DMS79 (cell line): ENCODE data around the gene IL1A.

Experiments used
- DNase-seq: peaks from one replicate; lab custom pipeline; 2025; lab: John Stamatoyannopoulos, UW

The IL1A gene

DNA sequence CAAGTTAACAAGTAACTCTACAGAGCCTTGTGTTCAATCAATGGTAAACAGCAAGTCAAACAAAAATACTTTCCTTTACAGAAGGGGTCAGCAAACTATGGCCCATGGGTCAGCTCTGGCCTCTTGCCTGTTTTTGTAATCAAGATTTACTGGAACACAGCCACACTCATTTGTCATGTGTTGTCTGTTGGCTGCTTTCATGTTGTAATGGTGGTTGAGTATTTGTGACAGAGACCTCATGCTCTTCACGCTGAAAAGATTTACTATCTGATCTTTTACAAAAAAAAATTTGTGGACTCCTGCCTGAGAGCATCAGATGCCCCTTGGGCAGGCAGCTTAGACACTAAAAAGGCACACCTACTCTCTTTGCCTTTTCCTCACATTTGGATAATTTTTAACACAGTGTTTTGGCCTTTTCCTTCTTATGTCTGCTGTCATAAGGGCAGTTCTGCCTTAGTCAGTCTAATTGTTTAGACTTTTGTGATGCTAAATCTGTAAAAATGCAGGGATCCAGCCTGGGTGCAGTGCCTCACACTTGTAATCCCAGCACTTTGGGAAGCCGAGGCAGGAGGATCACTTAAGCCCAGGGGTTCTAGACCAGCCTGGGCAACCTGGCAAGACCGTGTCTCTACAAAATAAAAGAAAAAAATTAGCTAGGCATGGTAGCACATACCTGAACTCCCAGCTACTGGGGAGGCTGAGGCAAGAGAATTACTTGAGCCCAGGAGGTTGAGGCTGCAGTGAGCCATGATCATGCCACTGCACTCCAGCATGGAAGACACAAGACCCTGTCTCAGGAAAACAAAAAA is 34.0 kb upstream of the IL1A start:
- DNase-seq: no peak

DNA sequence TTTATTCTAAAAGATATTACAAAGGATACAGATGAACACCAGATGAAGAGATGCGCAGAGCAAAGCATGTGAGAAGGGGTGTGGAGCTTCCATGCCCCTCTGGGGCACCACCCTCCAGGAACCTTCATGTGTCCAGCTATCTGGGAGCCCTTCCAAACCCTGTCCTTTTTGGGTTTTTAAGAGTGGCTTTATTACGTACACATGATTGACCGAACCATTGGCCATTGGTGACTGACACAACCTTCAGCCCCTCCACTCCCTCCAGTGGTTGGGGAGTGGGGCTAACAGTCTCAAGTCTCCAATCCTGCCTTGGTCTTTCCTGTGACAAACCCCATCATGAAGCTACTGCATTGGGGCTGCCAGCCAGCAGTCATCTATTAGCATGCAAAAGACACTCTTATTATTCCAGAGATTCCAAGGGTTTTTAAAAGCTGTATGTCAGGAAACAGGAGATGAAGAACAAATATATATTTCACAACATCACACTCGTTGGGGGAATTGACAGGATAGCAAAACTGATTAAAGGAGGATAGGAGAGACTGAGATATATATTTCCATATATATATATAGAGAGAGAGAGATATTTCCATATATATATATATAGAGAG is 32.9 kb upstream of the IL1A start:
- no peak for DNase-seq

DNA sequence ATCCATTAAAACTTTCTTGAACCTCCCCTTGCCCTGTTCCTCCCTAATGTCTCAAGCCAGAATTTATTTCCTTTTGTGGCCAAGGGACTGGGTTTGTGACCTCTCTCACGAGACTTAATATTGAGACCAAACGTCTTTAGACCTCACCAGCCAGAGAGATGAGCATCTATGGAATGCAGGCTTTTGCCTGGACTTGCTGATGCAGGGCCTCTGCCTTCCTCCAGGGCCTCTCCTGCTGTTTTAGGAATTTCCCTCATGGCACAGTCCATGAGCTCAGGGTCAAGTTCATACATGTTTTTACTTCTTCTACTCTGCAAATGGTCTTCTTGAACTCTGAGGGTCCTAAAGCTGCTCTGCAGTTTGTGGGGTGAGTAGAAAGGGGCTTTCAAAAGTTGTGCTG is 30.0 kb upstream of the IL1A start:
- DNase-seq: no peak

DNA sequence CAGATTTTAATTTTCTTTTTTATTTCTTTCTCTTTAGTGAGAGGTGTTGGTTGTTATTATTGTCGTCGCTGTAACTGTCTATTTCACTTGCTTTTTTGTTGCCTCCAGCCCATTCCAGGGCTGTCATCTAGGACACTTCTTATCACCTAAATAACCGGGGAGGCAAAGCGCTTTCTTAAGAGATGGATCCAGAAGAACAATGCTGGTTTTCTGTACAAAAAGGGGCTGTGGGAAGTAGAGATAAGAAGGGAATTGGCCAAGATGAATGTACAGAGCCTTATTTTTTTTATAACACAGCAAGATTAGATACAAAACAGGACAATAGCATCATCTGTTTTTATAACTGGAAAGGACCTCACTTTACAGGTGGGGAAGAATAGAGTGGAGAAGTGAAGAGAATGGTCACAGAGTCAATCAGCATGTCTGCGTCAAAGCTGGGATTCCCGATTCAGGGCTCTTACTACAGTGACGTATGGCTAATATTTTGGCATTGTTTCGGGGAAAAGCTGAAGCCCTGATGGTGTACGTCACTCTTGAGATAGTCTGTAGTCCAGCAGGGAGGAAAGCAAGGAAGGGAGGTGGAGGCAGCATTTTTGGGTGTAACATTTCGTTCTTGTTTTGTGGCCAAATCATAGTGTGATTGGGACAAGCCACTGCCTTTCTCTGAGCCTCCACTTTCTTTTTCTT is 29.1 kb upstream of the IL1A start:
- no peak for DNase-seq

DNA sequence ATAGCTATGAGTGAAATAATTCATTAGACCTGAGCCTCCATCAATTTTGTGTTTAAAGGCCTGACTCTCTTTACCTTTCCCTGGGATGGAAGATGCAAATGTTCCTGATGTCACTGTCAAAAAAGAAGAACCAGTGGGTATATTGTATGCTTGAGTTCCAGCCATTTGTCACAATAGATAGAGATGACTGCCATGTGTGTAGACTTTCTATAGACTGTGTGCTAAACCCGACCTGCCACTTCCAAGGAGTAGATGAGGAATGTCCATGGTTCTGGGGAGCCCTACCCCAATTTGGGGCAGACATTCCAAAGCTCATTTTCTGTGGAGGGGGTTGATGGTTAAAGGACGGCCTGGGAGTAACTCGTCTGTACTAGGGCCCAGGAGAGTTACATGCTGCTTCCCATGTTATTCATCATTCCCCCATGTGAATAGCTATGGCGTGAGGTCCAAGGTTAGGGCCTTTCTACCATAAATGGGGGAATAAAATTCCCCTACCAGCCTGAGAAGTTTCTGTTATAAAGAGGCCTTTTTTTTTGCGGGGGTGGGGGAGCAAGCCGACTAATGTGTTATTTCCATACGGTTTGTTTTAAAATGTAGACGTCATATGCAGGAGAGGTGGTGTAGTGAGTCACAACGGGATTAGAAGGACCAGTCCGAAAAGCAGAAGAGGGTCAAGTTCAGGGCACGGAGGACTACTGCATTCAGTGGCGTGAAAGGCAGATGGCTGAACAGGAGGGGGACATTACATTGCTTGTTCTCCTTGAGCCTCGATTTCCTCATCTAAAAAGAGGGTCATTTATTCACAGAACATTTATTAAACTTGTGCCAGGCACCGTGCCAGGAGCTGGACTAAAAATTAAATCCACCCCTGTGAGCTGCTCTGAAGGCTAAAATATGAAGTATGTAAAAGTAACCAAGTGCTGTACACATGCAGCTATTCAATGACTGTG is 28.3 kb upstream of the IL1A start:
- DNase-seq: no peak

DNA sequence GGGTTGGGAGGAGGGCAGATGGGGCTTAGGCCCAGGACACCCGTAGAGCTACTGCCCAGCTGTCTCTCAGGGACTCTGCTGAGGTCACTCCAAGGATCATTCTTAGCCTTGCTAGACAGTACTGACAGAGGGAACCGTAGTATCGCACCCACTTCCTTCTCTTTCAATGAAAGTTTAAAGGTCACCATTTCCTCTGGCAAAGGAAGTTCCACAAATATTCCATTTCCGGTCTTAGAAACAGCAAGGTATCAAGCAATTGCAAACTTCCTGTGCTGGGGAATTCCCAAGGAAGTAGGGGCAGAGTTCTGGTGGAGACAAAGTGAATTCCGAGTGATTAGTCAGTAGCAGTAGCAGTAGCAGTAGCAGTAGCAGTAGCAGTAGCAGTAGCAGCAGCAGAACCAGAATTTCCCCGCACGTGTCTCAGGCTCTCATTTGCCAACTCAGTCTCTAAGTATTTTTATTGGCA is 27.6 kb upstream of the IL1A start:
- DNase-seq: no peak

DNA sequence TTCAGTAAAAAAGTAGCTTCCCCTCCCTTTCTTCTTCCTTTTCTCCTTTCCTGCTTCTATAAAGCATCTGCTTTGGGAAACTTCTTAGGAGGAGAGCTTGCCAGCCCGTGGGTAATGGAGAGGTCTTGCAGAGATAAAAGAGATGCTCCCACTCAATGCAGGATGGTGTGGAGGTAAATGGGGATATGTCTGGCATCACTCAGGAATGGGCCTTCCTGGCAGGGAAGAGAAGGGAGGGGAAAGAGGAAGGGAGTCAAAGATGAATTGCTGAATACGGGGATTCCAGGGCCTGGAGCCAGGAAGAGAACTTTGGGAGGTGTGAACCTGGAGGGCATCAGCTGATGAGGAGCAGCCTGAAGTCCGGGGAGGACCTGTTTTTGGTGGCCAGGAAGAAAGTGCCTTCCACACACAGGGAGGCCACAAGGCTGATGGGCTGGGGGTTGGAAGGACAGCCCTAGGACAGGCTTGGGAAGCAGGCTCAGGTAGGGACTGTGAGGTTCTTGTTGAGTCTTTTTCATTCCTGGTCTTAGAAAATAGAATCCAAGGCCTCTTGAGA is 27.1 kb upstream of the IL1A start:
- DNase-seq: no peak

DNA sequence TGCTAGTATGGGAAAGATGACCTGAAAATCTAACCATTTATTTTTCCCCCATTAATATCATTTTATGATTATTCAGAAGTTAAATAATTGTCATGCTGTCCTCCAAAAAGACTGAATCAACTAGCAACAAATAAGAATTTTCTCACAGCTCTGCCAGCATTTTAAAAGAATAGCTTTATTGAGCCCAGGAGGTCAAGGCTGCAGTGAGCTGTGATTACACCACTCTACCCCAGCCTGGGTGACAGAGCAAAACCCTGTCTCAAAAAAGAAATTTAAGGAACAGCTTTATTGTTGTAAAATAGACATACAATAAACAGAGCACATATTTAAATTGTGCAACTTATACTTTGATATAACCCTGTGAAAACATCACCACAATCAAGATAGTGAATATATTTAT is 24.8 kb upstream of the IL1A start:
- DNase-seq: no peak

DNA sequence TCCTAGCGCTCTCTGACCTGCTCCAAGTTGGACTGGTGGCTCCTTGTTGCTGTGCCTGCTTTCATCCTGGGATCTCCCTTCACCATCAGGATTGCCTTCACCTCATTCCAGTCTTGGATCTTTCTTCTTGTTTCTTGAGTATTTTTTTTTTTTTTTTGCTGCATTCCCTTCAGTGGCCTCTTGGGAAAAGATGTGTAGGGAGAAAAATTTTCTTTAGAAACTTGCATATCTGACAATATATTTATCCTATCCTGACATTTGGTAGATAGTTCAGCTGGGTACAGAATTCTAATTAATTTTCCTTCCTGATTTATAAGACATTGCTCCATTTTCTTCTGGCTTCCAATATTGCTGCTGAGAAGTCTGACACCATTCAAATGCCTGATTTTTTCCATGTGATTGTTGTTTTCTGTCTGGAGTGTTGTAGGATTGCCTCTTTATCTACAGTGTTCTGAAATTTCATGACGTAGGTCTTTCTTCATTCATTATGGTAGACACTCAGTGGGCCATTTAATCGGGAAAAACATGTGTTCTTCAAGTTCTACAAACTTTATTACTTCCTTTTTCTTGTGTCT is 23.0 kb upstream of the IL1A start:
- no peak for DNase-seq

DNA sequence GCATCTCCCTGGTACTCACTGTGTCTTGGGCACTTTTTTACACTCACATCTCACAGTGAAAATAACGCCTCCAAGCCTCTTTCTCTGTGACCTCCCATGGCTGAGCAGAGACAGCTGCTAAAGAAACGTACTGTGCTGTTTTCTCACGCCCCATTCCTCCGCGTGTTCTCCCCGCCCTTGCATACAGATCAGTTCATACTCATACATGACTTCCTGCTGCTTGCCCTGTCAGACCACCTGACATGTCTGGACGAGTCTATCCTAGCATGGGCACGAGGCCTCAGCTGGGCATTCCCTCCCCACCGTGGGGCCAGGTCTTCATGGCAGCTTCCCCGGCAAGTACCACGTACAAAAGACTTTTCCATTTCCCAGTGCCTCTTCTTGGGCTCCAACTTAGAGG is 21.2 kb upstream of the IL1A start:
- DNase-seq: no peak

DNA sequence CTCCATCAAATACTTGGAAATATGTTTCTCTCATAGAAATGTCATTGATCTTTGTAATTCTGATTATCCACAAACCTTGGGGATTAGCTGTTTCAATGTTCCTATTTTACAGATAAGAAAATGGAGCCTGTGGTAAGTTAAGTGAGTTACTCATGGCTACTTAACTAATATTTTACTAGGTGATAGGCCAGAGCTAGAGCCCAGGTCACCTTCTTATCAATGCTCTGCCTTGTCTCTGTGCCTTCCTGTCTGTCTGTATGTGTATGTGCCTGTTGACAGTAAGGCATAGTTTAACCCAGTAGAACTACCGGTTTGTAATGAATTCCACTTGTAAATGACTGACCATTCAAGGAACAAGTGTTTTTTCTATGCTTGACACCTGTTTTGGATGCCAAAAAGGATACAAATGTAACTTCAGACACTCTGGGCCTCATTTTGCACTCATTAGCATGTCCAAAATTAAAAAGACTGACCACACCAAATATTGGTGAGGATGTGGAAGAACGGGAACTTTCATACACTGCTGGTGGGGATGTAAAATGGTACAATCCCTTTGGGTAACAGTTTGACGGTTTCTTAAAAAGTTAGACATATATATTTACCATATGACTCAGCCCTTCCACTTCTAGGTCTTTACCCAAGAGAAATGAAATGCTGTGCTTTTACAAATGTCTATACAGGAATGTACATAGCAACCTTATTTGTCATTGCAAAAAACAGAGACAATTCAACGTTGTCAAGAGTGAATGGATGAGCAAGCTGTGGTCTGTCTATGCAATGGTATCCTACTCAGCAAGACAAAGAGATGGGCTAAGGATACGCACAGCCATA is 19.6 kb upstream of the IL1A start:
- DNase-seq: no peak

DNA sequence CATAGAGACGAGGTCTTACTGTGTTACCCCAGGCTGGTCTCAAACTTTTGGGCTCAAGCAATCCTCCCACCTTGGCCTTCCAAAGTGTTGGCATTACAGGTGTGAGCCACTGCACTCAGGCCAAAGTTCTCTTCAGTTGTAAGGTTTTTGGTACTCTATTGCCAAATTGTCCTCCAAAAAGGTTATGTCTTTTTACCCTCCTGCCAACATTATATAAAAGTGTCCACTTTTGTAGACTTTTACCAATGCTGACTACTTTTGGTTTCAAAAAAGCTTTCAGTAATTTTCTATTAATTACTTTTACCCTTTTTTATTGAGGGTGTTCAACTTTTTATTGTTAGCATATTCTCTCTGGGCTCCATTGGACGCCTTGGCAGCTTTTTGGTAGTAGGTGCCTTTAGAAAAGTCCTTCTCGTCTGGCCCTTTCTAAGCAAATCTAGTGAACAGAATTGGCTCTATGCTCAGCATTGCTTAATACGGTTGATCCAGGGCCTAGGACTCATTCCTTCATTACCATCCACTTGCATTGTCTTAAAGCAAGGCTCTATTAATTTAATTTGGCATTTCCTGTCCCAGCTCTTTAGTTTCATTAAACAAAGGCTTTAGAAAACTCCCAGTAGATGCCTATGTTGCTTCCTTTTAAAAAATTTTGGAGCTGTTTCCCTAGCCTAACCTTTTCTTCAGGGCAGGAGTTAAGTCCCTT is 16.7 kb upstream of the IL1A start:
- no peak for DNase-seq

DNA sequence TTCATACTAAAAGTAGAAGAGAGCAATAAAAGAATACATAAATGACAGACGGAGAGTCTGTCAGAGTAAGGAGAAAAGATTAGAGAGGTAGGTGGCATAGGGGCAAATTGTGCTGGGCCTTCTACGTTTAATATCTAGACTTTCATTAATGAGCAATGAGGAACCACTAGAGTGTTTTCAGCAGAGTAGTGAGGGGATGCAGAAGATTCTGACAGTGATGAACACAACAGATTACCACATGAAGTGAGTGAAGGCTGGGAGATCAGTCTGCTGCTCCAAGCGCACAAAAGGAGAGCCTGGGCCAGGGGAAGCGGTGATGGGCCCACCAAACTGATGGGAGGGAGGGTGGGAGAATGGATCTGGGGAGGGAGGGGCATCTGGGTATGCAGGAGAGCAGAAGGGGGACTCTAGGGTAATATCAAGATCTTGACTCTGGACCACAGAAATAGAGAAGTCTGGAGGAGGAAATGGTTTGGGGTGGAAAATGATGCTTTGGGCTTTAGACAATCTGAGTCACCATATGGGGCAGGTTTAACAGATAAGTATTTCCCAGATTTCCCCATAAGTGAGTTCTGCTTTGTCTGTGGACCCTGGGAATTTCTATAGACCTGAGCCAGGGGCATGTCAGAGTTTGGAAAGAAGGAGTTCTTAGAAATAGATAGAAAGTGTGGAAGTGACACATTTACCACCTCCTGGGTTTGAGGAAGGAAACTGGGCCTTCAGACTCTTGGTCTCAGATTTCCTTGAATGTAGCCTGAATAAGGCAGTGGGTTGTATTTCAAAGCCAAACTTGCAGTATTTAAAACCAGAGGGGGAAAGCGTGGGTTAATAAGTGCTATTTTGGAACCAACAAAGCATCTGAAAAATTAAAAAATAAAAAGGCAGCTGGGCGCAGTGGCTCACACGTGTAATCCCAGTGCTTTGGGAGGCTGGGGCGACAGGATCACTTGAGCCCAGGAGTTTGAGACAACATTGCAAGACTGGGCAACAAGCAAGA is 15.0 kb upstream of the IL1A start:
- DNase-seq: no peak

DNA sequence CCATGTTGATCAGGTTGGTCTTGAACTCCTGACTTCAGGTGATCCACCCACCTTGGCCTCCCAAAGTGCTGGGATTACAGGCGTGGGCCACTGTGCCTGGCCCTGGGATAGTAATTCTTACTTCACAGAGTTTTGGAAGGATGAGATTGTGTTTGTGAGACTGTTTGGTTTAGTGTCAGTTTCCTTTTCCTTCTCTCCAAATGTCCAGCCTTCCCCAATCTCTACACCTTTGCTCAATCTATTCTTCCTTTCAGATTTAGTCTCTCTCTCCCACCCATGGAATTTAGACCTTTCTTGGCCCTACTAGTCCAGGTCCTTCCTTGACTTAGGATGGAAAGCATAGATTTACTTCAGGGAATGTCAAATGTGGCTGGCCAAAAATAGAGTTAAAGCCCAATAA is 12.2 kb upstream of the IL1A start:
- DNase-seq: no peak

DNA sequence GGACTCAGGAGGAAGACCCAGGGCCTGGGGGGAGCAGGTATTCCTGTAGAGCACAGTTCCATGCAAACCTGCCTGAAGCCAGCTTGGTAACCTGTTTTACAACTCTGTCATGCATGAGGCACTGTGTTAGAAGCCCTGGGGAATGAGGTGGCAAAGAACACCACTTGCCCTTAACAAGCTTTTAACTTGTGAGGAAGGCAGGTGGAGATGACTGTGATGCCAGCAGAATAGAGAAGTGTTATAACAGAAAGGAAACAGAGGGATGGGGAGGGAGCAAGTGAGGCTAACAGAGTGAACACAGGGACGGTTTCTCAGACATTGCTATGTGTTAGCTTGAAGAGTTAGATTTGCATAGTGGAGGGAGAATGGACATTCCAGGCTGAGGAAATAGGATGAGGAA is 11.5 kb upstream of the IL1A start:
- DNase-seq: peak; percentile 77

DNA sequence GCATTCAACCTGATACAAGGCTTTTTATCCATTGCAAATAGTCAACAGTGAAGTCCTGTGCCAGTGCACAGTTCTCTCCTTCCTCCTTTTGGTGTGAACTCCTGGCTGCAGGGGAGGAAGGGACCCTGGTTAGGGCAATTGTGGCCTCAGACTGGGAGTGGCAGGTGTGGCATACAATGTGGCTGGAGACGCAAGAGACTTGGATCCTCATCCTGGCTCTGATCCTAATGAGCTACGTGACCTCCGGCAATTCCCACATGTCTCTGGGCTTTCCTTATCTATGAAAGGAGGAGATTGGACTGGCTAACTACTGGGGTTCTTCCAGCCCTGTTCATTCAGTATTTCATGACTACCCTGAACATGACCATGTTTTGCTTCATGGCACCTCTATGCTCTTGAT is 10.5 kb upstream of the IL1A start:
- DNase-seq: no peak

DNA sequence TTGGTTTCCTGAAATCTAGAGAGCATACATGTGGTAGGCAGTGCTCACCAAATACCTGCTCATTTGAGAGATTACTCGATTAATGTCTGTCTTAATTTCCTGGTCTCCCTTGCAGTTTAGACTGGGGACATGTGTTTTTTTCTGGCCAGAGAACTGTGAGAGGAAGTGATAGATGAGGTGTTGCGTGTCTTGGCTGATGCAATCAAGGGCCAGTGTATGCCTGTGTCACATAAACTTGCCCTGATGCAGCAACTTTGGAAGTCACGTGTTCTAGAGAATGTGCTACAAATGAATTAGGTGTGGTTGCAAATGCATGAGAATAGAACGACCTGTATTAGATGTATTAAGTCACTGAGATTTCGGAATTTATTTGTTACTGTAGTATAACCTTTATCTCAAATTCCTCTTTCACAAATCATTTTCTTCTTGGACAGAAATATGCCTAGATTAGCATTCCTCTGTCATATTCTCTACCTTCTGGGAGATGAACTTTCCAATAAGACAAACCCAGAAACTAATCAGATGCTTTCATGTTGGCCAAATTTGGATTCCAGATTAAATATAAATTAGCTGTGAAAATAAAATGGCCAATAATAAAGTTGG is 9.9 kb upstream of the IL1A start:
- DNase-seq: no peak

DNA sequence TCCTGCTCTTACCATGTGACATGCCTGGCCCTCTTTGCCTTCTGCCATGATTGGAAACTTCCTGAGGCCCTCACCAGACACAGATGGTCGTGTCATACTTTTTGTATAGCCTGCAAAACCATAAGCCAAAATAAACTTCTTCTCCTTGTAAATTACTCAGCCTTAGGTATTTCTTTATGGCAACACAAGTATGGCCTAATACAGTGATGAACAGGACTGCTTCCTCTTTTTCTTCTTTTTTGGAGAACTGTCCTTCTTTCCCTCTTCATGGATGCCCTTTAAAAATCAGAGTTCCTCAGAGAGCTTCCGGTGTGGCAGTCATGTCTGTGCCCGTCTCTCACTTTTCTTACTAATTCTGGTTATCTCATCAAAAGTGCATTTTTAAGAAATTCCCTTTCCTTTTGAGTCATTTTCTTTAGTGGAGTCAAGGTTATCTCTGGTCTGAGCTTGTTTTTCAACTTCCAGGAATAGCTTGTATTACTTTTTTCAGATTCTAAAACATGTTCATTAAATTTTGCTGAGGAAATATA is 9.2 kb upstream of the IL1A start:
- DNase-seq: no peak
